Type B pancreatic cell (in vitro differentiated cells): ENCODE results near the gene LTBP4. TPM values are rescaled to one million over a fixed set of nuclear protein-coding genes. Genes with fewer than 3 reads are reported as not detected.

Source experiments
- DNase-seq: peaks from one replicate; pipeline ENCODE4 v3.0.0; 2021; ENCODE audit warnings: mixed read lengths; ENCODE audit not compliant: unreplicated experiment; ENCODE audit errors: extremely low spot score
- H3K27ac Mint-ChIP-seq: 2 replicates; pipeline ENCODE4 v1.8.0; 2021; ENCODE audit warnings: mild to moderate bottlenecking, mixed read lengths
- H3K27me3 Mint-ChIP-seq: 2 replicates; pipeline ENCODE4 v1.8.0; 2021; ENCODE audit warnings: mixed read lengths
- H3K36me3 Mint-ChIP-seq: 2 replicates; pipeline ENCODE4 v1.8.0; 2021; ENCODE audit warnings: mixed read lengths
- H3K4me1 Mint-ChIP-seq: one replicate; pipeline ENCODE4 v1.8.0; 2021; ENCODE audit warnings: mixed read lengths; ENCODE audit not compliant: unreplicated experiment
- H3K4me3 Mint-ChIP-seq: 2 replicates; pipeline ENCODE4 v1.8.0; 2021; ENCODE audit warnings: mild to moderate bottlenecking, mixed read lengths
- H3K9me3 Mint-ChIP-seq: 2 replicates; pipeline ENCODE4 v1.8.0; 2021; ENCODE audit warnings: mixed read lengths
- total RNA-seq: library from RNA; stranded (reverse); gene quantifications from 2 replicates; pipeline ENCODE4 v1.2.1, GENCODE V29; 2021; ENCODE audit warnings: low replicate concordance
- TF ChIP-seq, protein P1 (sequence below): fragments of 200-600 bp; sonication (generic); conservative IDR thresholded peaks from 2 replicates; pipeline ENCODE4 v1.5.0; 2021; ENCODE audit warnings: antibody characterized with exemption, mild to moderate bottlenecking

The LTBP4 gene
- total RNA-seq, 1 donor from 2014 or later: 145 TPM

- H3K27me3 Mint-ChIP-seq: peaks cover 3% of the 10 kb centered on the region
- TF ChIP-seq, protein P1, sequence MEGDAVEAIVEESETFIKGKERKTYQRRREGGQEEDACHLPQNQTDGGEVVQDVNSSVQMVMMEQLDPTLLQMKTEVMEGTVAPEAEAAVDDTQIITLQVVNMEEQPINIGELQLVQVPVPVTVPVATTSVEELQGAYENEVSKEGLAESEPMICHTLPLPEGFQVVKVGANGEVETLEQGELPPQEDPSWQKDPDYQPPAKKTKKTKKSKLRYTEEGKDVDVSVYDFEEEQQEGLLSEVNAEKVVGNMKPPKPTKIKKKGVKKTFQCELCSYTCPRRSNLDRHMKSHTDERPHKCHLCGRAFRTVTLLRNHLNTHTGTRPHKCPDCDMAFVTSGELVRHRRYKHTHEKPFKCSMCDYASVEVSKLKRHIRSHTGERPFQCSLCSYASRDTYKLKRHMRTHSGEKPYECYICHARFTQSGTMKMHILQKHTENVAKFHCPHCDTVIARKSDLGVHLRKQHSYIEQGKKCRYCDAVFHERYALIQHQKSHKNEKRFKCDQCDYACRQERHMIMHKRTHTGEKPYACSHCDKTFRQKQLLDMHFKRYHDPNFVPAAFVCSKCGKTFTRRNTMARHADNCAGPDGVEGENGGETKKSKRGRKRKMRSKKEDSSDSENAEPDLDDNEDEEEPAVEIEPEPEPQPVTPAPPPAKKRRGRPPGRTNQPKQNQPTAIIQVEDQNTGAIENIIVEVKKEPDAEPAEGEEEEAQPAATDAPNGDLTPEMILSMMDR: no peak
- H3K9me3 Mint-ChIP-seq: no peaks in the 10 kb centered on the region
- no peak for DNase-seq
- H3K36me3 Mint-ChIP-seq: peaks cover 22% of the 10 kb centered on the region
- no peak overlapping the region for H3K4me3 Mint-ChIP-seq
- H3K27ac Mint-ChIP-seq: no peak overlapping the region
- peaks cover 14% of the 10 kb centered on the region for H3K4me1 Mint-ChIP-seq
Observed at GRCh38 chr19:40619333-40620160, 18.4 kb downstream of the LTBP4 start.

GRCh38 chr19:40620161-40620485, 19.0 kb downstream of the LTBP4 start:
- Mint-ChIP-seq H3K36me3 (peaks cover 22% of the 10 kb centered on the region), H3K27me3 (no peaks in the 10 kb centered on the region), H3K27ac (no peak overlapping the region), H3K4me1 (peaks cover 8% of the 10 kb centered on the region), H3K9me3 (no peaks in the 10 kb centered on the region), H3K4me3 (no peak overlapping the region)
- TF ChIP-seq, protein P1: no peak
- DNase-seq: no peak

GRCh38 chr19:40621283-40621682, 20.1 kb downstream of the LTBP4 start:
- no peaks in the 10 kb centered on the region for H3K27me3 Mint-ChIP-seq
- TF ChIP-seq, protein P1: no peak
- no peaks in the 10 kb centered on the region for H3K9me3 Mint-ChIP-seq
- DNase-seq: no peak
- H3K27ac Mint-ChIP-seq: no peak overlapping the region
- H3K4me3 Mint-ChIP-seq: no peak overlapping the region
- H3K36me3 Mint-ChIP-seq: peaks cover 22% of the 10 kb centered on the region
- peaks cover 7% of the 10 kb centered on the region for H3K4me1 Mint-ChIP-seq

DNA sequence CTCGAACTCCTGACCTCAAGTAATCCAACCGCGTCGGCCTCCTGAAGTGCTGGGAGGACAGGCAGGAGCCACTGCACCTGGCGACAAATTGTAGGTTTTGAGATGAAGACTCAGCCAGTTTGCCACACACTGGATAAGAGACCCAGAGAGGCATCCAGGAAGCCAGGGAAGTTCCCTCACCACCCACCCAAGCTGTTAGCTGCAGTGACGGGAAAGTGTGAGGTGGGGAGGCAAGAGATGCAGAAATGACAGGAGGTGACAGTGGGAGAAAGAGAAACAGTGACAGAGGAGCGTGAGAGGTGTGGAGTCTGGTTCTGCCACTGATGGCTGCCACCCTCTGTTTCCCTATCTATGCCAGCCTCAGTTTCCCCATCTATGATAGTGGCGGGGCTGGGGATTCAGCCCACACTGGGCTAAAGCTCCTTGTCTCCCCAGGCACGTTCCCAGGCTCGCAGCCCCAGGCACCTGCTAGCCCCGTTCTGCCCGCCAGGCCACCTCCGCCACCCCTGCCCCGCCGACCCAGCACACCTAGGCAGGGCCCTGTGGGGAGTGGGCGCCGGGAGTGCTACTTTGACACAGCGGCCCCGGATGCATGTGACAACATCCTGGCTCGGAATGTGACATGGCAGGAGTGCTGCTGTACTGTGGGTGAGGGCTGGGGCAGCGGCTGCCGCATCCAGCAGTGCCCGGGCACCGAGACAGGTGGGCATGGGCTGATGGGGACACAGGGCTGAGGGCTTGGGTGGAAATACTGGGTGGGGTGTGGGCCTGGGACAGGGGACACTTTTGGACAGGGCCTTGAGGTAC, 21.0 kb downstream of the LTBP4 start:
- Mint-ChIP-seq H3K4me3 (no peak overlapping the region), H3K27ac (no peak overlapping the region), H3K4me1 (peaks cover 7% of the 10 kb centered on the region), H3K36me3 (peaks cover 23% of the 10 kb centered on the region), H3K27me3 (no peaks in the 10 kb centered on the region), H3K9me3 (no peaks in the 10 kb centered on the region)
- DNase-seq: no peak
- TF ChIP-seq, protein P1: no peak

DNA sequence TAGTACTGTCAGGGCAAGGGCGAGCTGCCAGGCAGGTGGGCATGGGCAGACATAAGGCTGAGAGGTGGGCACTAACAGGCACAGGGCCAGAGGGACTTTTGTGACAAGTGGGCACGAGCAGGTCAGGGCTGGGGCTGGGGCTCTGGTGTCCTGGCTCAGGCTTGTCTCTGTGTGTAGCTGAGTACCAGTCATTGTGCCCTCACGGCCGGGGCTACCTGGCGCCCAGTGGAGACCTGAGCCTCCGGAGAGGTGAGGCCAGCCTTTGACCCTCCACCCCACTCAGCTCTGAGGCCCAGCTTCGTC, 21.6 kb downstream of the LTBP4 start:
- Mint-ChIP-seq H3K4me1 (peaks cover 7% of the 10 kb centered on the region), H3K27ac (no peak overlapping the region), H3K27me3 (no peaks in the 10 kb centered on the region), H3K4me3 (no peak overlapping the region), H3K36me3 (peaks cover 23% of the 10 kb centered on the region), H3K9me3 (no peaks in the 10 kb centered on the region)
- DNase-seq: no peak
- TF ChIP-seq, protein P1: no peak
